ENCODE data around the gene PPP2R2B. TPM values are rescaled to one million over a fixed set of nuclear protein-coding genes. Genes with fewer than 3 reads are reported as not detected.

PPP2R2B gene
- total RNA-seq, 1 experiment from 2014 or later: not detected

GRCh38 chr5:146794326-146795029 lies 84.1 kb downstream of the PPP2R2B start:
- no peaks in the 10 kb centered on the region for H3K79me2 ChIP-seq (ENCODE audit: insufficient read depth, low read length)
- ChIA-PET POLR2A (no interaction called here), CTCF (no interaction called here), RAD21 (ENCODE audit: low non-redundant PET in 1 of 2, low total read pairs in 2 of 2, uncharacterized antibody in 2 of 2, unreplicated experiment in 2 of 2) (no interaction called here)
- intact Hi-C loops (cut with micrococcal nuclease): no loop called here
- H3K27me3 ChIP-seq (ENCODE audit: insufficient read depth, low read length): peaks cover 6% of the 10 kb centered on the region; the same call in 1 of the 2 replicates
- H3K36me3 ChIP-seq (ENCODE audit: control insufficient read depth in 1 of 2, insufficient read depth in 2 of 2, low read length in 2 of 2): no peaks in the 10 kb centered on the region
- no peaks in the 10 kb centered on the region for H4K20me1 ChIP-seq (ENCODE audit: insufficient read depth)
- no peak overlapping the region for H3K4me2 ChIP-seq (ENCODE audit: low read length)
- no peak overlapping the region for H3K27ac ChIP-seq (ENCODE audit: low read depth, low read length)
- H3K4me1 ChIP-seq (ENCODE audit: control insufficient read depth in 1 of 2, insufficient read depth in 2 of 2, low read length in 2 of 2): no peaks in the 10 kb centered on the region
- H3K9ac ChIP-seq (ENCODE audit: low read length): no peak overlapping the region
- DNase-seq (ENCODE audit: low read depth, low spot score) (no peak), ATAC-seq (no peak)
- BruUV-seq (replicated peaks): no TSS peak
- no peak for TF ChIP-seq EZH2 (IDR thresholded peaks at IDR 0.05)
- TF ChIP-seq POLR2A (IDR thresholded peaks at IDR 0.05; ENCODE audit: borderline replicate concordance, extremely low read depth, insufficient read depth, insufficient read length): no peak
- TF ChIP-seq, protein P1, sequence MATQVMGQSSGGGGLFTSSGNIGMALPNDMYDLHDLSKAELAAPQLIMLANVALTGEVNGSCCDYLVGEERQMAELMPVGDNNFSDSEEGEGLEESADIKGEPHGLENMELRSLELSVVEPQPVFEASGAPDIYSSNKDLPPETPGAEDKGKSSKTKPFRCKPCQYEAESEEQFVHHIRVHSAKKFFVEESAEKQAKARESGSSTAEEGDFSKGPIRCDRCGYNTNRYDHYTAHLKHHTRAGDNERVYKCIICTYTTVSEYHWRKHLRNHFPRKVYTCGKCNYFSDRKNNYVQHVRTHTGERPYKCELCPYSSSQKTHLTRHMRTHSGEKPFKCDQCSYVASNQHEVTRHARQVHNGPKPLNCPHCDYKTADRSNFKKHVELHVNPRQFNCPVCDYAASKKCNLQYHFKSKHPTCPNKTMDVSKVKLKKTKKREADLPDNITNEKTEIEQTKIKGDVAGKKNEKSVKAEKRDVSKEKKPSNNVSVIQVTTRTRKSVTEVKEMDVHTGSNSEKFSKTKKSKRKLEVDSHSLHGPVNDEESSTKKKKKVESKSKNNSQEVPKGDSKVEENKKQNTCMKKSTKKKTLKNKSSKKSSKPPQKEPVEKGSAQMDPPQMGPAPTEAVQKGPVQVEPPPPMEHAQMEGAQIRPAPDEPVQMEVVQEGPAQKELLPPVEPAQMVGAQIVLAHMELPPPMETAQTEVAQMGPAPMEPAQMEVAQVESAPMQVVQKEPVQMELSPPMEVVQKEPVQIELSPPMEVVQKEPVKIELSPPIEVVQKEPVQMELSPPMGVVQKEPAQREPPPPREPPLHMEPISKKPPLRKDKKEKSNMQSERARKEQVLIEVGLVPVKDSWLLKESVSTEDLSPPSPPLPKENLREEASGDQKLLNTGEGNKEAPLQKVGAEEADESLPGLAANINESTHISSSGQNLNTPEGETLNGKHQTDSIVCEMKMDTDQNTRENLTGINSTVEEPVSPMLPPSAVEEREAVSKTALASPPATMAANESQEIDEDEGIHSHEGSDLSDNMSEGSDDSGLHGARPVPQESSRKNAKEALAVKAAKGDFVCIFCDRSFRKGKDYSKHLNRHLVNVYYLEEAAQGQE (IDR thresholded peaks at IDR 0.05; ENCODE audit: low read depth): no peak
- TF ChIP-seq CTCF (IDR thresholded peaks at IDR 0.05 in 2 of 3, conservative IDR thresholded peaks at IDR 0.05 in 1 of 3; ENCODE audit: borderline replicate concordance in 1 of 3, insufficient read depth in 1 of 3, low read depth in 2 of 3, low read length in 2 of 3): no peak
- TF ChIP-seq JUND (IDR thresholded peaks at IDR 0.05): no peak
- TF ChIP-seq YY1 (IDR thresholded peaks at IDR 0.05; ENCODE audit: extremely low read depth, insufficient replicate concordance, low read depth, low read length): no peak
- no peak for TF ChIP-seq RAD21 (IDR thresholded peaks at IDR 0.05; ENCODE audit: low read depth)
- TF ChIP-seq ELF1 (IDR thresholded peaks at IDR 0.05; ENCODE audit: borderline replicate concordance, low read depth): no peak
- no peak for TF ChIP-seq TCF7L2 (IDR thresholded peaks at IDR 0.05; ENCODE audit: borderline replicate concordance, extremely low read depth, insufficient read depth, insufficient read length)
- no peak for TF ChIP-seq SIN3A (IDR thresholded peaks at IDR 0.05; ENCODE audit: low read depth)
- TF ChIP-seq CBX3 (IDR thresholded peaks at IDR 0.05; ENCODE audit: low read depth): no peak
- TF ChIP-seq CEBPB (IDR thresholded peaks at IDR 0.05; ENCODE audit: low read depth): no peak
- TF ChIP-seq POLR2AphosphoS5 (IDR thresholded peaks at IDR 0.05; ENCODE audit: low read depth, low read length): no peak
- TF ChIP-seq SP1 (IDR thresholded peaks at IDR 0.05; ENCODE audit: low read depth): no peak
- H2AFZ ChIP-seq (ENCODE audit: low read depth, low read length, poor library complexity, severe bottlenecking): no peak overlapping the region
- H3K9me3 ChIP-seq (ENCODE audit: control insufficient read depth in 1 of 2, insufficient read depth in 1 of 2, low read depth in 1 of 2, low read length in 2 of 2): no peaks in the 10 kb centered on the region
- no peak overlapping the region for H3K4me3 ChIP-seq (replicated peaks in 1 of 2; ENCODE audit: low read depth in 1 of 2, low read length in 2 of 2)
- no peaks in the 10 kb centered on the region for H3K9me2 ChIP-seq (ENCODE audit: insufficient read depth)
